IMR-90 (cell line): Measurements from ENCODE around the gene MS4A6E. TPM values are rescaled to one million over a fixed set of nuclear protein-coding genes. Genes with fewer than 3 reads are reported as not detected.

Source experiments
- ATAC-seq: fragments of 200-7000 bp; cut with Tn5 transposase; 2 replicates; pipeline ENCODE4 v1.9.1; 2020; ENCODE audit warnings: low read depth, mild to moderate bottlenecking, moderate library complexity
- BruUV-seq: library from RNA; stranded (reverse); fragments of 400-500 nt; replicated peaks from 2 replicates; lab custom pipeline; 2021; lab: Mats Ljungman, UMichigan
- CTCF ChIA-PET: fragments of 300-600 bp; formaldehyde crosslinking; extraction: SDS; loops from one replicate; lab custom pipeline; 2021; ENCODE audit warnings: antibody characterized with exemption; lab: Yijun Ruan, JAX
- POLR2A ChIA-PET: fragments of 300-600 bp; sonication (Branson Sonifier 250); formaldehyde crosslinking; loops from one replicate; lab custom pipeline; 2022; ENCODE audit warnings: antibody characterized with exemption; ENCODE audit not compliant: unreplicated experiment; lab: Charles Lee
- DNase-seq: peaks from one replicate; pipeline ENCODE4 v3.0.0; 2013
- H2AFZ ChIP-seq: replicated peaks from 2 replicates; pipeline ENCODE3; 2013; ENCODE audit warnings: low read length, mild to moderate bottlenecking; ENCODE audit not compliant: poor library complexity
- H2AK5ac ChIP-seq: 2 replicates; pipeline ENCODE4 v1.6.1; 2013; ENCODE audit warnings: low read depth, low read length, inconsistent platforms
- H2AK9ac ChIP-seq: replicated peaks from 2 replicates; pipeline ENCODE3; 2013; ENCODE audit warnings: mild to moderate bottlenecking, low read depth, low read length, moderate library complexity; ENCODE audit not compliant: poor library complexity
- H2BK120ac ChIP-seq: 2 replicates; pipeline ENCODE4 v1.6.1; 2013; ENCODE audit warnings: low read depth, low read length, inconsistent platforms
- H2BK15ac ChIP-seq: 3 replicates; pipeline ENCODE4 v1.6.1; 2013; ENCODE audit warnings: low read depth, low read length, inconsistent platforms
- H2BK20ac ChIP-seq: 2 replicates; pipeline ENCODE4 v1.6.1; 2013; ENCODE audit warnings: low read depth, mild to moderate bottlenecking, inconsistent platforms, low read length, moderate library complexity
- H2BK5ac ChIP-seq: 2 replicates; pipeline ENCODE4 v1.6.1; 2013; ENCODE audit warnings: mild to moderate bottlenecking, low read depth, low read length, inconsistent platforms; ENCODE audit not compliant: poor library complexity, severe bottlenecking
- H3K14ac ChIP-seq: replicated peaks from 2 replicates; pipeline ENCODE4 v1.6.1; 2013; ENCODE audit warnings: low read depth, low read length, inconsistent platforms
- H3K18ac ChIP-seq: 2 replicates; pipeline ENCODE4 v1.6.1; 2013; ENCODE audit warnings: low read depth, low read length, control low read depth
- H3K23ac ChIP-seq: 2 replicates; pipeline ENCODE4 v1.6.1; 2013; ENCODE audit warnings: low read depth, low read length, inconsistent platforms
- H3K27ac ChIP-seq: 2 replicates; pipeline ENCODE4 v1.5.1; 2013; ENCODE audit warnings: mild to moderate bottlenecking, control low read depth, low read length; ENCODE audit not compliant: insufficient read depth
- H3K27me3 ChIP-seq: 2 replicates; pipeline ENCODE4 v1.6.1; 2013; ENCODE audit warnings: low read length; ENCODE audit not compliant: control insufficient read depth, insufficient read depth
- H3K36me3 ChIP-seq: 2 replicates; pipeline ENCODE4 v1.6.1; 2013; ENCODE audit warnings: low read length, mixed read lengths; ENCODE audit not compliant: control insufficient read depth, insufficient read depth
- H3K4ac ChIP-seq: 2 replicates; pipeline ENCODE4 v1.6.1; 2013; ENCODE audit warnings: low read depth, low read length, inconsistent platforms
- H3K4me1 ChIP-seq: 2 replicates; pipeline ENCODE4 v1.6.1; 2013; ENCODE audit warnings: low read length, mixed read lengths; ENCODE audit not compliant: control insufficient read depth, insufficient read depth
- H3K4me2 ChIP-seq: 2 replicates; pipeline ENCODE4 v1.6.1; 2013; ENCODE audit warnings: low read depth, mild to moderate bottlenecking, control low read depth, low read length, moderate library complexity
- H3K4me3 ChIP-seq: 2 replicates; pipeline ENCODE4 v1.5.1; 2013; ENCODE audit warnings: low read depth, mild to moderate bottlenecking, control low read depth, low read length, moderate library complexity; ENCODE audit not compliant: insufficient read depth
- H3K56ac ChIP-seq: 2 replicates; pipeline ENCODE4 v1.6.1; 2013; ENCODE audit warnings: low read length, inconsistent platforms; ENCODE audit not compliant: insufficient read depth; ENCODE audit errors: extremely low read depth
- H3K79me1 ChIP-seq, 2 experiments: 2 replicates each; pipeline ENCODE4 v1.6.1; 2013; ENCODE audit warnings: low read length in 2 of 2, inconsistent platforms in 1 of 2, low read depth in 1 of 2
- H3K9ac ChIP-seq: 2 replicates; pipeline ENCODE4 v1.6.1; 2013; ENCODE audit warnings: low read depth, low read length, control low read depth
- H3K9me1 ChIP-seq: 2 replicates; pipeline ENCODE4 v1.6.1; 2013; ENCODE audit warnings: low read length, inconsistent platforms; ENCODE audit not compliant: insufficient read depth
- H3K9me3 ChIP-seq: 2 replicates; pipeline ENCODE4 v1.6.1; 2013; ENCODE audit warnings: low read length; ENCODE audit not compliant: control insufficient read depth, insufficient read depth
- H4K20me1 ChIP-seq: 2 replicates; pipeline ENCODE4 v1.6.1; 2013; ENCODE audit warnings: low read length, inconsistent platforms; ENCODE audit not compliant: insufficient read depth
- H4K5ac ChIP-seq: 2 replicates; pipeline ENCODE4 v1.6.1; 2013; ENCODE audit warnings: mild to moderate bottlenecking, low read depth, low read length, control low read depth
- H4K8ac ChIP-seq, 2 experiments: 2 replicates each; pipeline ENCODE4 v1.6.1; 2013; ENCODE audit warnings: low read depth in 2 of 2, low read length in 2 of 2, control low read depth in 1 of 2, inconsistent platforms in 1 of 2
- H4K91ac ChIP-seq: 2 replicates; pipeline ENCODE4 v1.6.1; 2013; ENCODE audit warnings: low read depth, low read length, inconsistent platforms; ENCODE audit not compliant: insufficient read depth
- BHLHE40 ChIP-seq: fragments of 150-350 bp; IDR thresholded peaks from 2 replicates; pipeline ENCODE4 v1.6.1; 2016; ENCODE audit warnings: mild to moderate bottlenecking, low read depth, low read length
- CEBPB ChIP-seq: IDR thresholded peaks from 2 replicates; pipeline ENCODE4 v1.6.1; 2012; ENCODE audit warnings: low read depth, low read length, improper control_type of control experiment
- CHD1 ChIP-seq: IDR thresholded peaks from 2 replicates; pipeline ENCODE4 v1.6.1; 2012; ENCODE audit warnings: low read depth, low read length, improper control_type of control experiment
- FOS ChIP-seq: fragments of 150-350 bp; IDR thresholded peaks from 2 replicates; pipeline ENCODE4 v1.6.1; 2016; ENCODE audit warnings: low read depth, low read length
- MAFK ChIP-seq: IDR thresholded peaks from 2 replicates; pipeline ENCODE4 v1.6.1; 2012; ENCODE audit warnings: low read depth, low read length, improper control_type of control experiment
- MAZ ChIP-seq: IDR thresholded peaks from 2 replicates; pipeline ENCODE4 v1.6.1; 2012; ENCODE audit warnings: low read depth, mild to moderate bottlenecking, low read length, improper control_type of control experiment, moderate library complexity, borderline replicate concordance
- MXI1 ChIP-seq: IDR thresholded peaks from 2 replicates; pipeline ENCODE4 v1.6.1; 2012; ENCODE audit warnings: low read depth, mild to moderate bottlenecking, low read length, moderate library complexity, borderline replicate concordance
- NFE2L2 ChIP-seq: fragments of 150-350 bp; IDR thresholded peaks from 2 replicates; pipeline ENCODE4 v1.6.1; 2016; ENCODE audit warnings: low read depth, mild to moderate bottlenecking, low read length
- POLR2A ChIP-seq: IDR thresholded peaks from 2 replicates; pipeline ENCODE4 v1.6.1; 2012; ENCODE audit warnings: mild to moderate bottlenecking, low read depth, low read length
- RCOR1 ChIP-seq: IDR thresholded peaks from 2 replicates; pipeline ENCODE4 v1.6.1; 2012; ENCODE audit warnings: mild to moderate bottlenecking, low read length, improper control_type of control experiment; ENCODE audit not compliant: insufficient replicate concordance
- RFX5 ChIP-seq: IDR thresholded peaks from 2 replicates; pipeline ENCODE4 v1.8.0; 2012; ENCODE audit warnings: low read depth, mild to moderate bottlenecking, low read length, moderate library complexity
- SMC3 ChIP-seq: fragments of 150-350 bp; IDR thresholded peaks from 2 replicates; pipeline ENCODE4 v1.6.1; 2016; ENCODE audit warnings: low read depth, mild to moderate bottlenecking, antibody characterized with exemption, low read length, moderate library complexity
- WGBS, 2 experiments: methylation state at CpG; one replicate each; pipeline versions ENCODE4 v1.1.5 to v1.1.7; 2013; ENCODE audit warnings: missing lambda C conversion rate in 2 of 2; ENCODE audit not compliant: insufficient read length in 1 of 2; ENCODE audit errors: extremely low coverage in 2 of 2; 5-methylcytosine and 5-hydroxymethylcytosine counted together
- dilution Hi-C: fragments of 300-500 bp; cut with HindIII; formaldehyde crosslinking; loops from one replicate; pipeline ENCODE4 v1.14.3; 2018; ENCODE audit warnings: low sequenced_read_pairs; ENCODE audit not compliant: unreplicated experiment
- in situ Hi-C: fragments of 300-500 bp; cut with MboI; formaldehyde crosslinking; loops from 3 replicates; pipeline ENCODE4 v1.14.3; 2019; ENCODE audit warnings: low sequenced_read_pairs, inconsistent platforms, mixed read lengths
- intact Hi-C: fragments of 100-400 bp; cut with micrococcal nuclease; formaldehyde crosslinking; loops from 2 replicates; pipeline ENCODE4 v1.10.0; 2022
- polyA plus RNA-seq, 3 experiments: library from polyadenylated mRNA; depleted of rRNA; stranded (reverse); fragments of >200 nt; gene quantifications; 2 replicates each; pipeline ENCODE4 v1.2.3, GENCODE V29; 2012; ENCODE audit warnings: low replicate concordance in 1 of 3
- total RNA-seq: library from RNA; depleted of rRNA; stranded (reverse); fragments of >200 nt; gene quantifications from 2 replicates; pipeline ENCODE4 v1.2.3, GENCODE V29; 2012
- TF ChIP-seq, protein P1 (sequence below): fragments of 150-350 bp; IDR thresholded peaks from 2 replicates; pipeline ENCODE4 v1.6.1; 2017; ENCODE audit warnings: mild to moderate bottlenecking, antibody characterized with exemption, low read length, low read depth
- TF ChIP-seq, protein P2 (sequence below): fragments of 150-350 bp; IDR thresholded peaks from 2 replicates; pipeline ENCODE4 v1.6.1; 2016; ENCODE audit warnings: low read depth, mild to moderate bottlenecking, low read length, moderate library complexity, borderline replicate concordance
- TF ChIP-seq, protein P3 (sequence below): conservative IDR thresholded peaks from 2 replicates; pipeline ENCODE4 v1.5.1; 2012; ENCODE audit warnings: mild to moderate bottlenecking, low read depth, low read length, improper control_type of control experiment

MS4A6E gene
- total and polyA plus RNA-seq, 2 of the 4 experiments (the other 2 are of a cell fraction) = not detected

DNA sequence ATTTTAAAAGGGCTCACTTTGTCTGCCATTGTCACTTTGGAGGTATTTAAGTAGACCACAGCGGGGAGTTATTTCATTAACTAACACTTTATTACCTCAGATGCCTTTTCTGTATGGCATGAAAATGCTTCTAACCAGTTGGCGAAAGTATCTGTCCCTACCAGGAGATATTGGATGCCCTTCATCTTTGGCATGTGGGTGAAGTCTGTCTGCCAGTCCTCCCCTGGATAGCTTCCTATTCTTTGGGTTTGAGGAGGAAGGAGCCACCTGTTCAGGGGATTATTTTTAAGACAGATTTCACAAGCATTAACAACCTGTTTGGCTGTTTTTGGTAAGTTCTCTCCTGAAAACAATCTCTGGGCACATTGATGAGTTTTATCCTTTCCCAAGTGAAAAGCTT is 17.1 kb downstream of the MS4A6E start:
- Histone ChIP-seq H3K79me1 (no peaks in the 10 kb centered on the region), H3K4me1 (no peaks in the 10 kb centered on the region), H2AK9ac (no peak overlapping the region), H3K9ac (no peak overlapping the region), H3K4me2 (no peak overlapping the region), H3K36me3 (no peaks in the 10 kb centered on the region), H3K27ac (no peak overlapping the region), H3K23ac (no peak overlapping the region), H3K9me1 (no peaks in the 10 kb centered on the region), H3K27me3 (no peaks in the 10 kb centered on the region), H3K4me3 (no peak overlapping the region), H3K14ac (no peak overlapping the region), H2AFZ (no peak overlapping the region), H2BK5ac (no peak overlapping the region), H2BK120ac (no peak overlapping the region), H4K91ac (no peak overlapping the region), H2BK15ac (no peak overlapping the region), H4K20me1 (no peaks in the 10 kb centered on the region), H2BK20ac (no peak overlapping the region), H3K56ac (no peak overlapping the region), H3K9me3 (peaks cover 4% of the 10 kb centered on the region; the same call in 1 of the 2 replicates), H3K4ac (no peak overlapping the region), H4K8ac (no peak overlapping the region), H2AK5ac (no peak overlapping the region), H3K18ac (no peak overlapping the region), H4K5ac (no peak overlapping the region)
- ATAC-seq (no peak), DNase-seq (no peak)
- dilution Hi-C loops (no loop called here), in situ Hi-C loops (no loop called here), intact Hi-C loops (no loop called here)
- BruUV-seq = no TSS peak
- ChIA-PET POLR2A (no interaction called here), CTCF (no interaction called here)
- no peak for TF ChIP-seq RCOR1
- TF ChIP-seq SMC3 = no peak
- TF ChIP-seq, protein P1, sequence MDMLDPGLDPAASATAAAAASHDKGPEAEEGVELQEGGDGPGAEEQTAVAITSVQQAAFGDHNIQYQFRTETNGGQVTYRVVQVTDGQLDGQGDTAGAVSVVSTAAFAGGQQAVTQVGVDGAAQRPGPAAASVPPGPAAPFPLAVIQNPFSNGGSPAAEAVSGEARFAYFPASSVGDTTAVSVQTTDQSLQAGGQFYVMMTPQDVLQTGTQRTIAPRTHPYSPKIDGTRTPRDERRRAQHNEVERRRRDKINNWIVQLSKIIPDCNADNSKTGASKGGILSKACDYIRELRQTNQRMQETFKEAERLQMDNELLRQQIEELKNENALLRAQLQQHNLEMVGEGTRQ = no peak
- no peak for TF ChIP-seq NFE2L2
- no peak for TF ChIP-seq MXI1
- no peak for TF ChIP-seq CEBPB
- TF ChIP-seq, protein P2, sequence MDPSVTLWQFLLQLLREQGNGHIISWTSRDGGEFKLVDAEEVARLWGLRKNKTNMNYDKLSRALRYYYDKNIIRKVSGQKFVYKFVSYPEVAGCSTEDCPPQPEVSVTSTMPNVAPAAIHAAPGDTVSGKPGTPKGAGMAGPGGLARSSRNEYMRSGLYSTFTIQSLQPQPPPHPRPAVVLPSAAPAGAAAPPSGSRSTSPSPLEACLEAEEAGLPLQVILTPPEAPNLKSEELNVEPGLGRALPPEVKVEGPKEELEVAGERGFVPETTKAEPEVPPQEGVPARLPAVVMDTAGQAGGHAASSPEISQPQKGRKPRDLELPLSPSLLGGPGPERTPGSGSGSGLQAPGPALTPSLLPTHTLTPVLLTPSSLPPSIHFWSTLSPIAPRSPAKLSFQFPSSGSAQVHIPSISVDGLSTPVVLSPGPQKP = no peak
- TF ChIP-seq POLR2A = no peak
- TF ChIP-seq MAZ = no peak
- TF ChIP-seq, protein P3, sequence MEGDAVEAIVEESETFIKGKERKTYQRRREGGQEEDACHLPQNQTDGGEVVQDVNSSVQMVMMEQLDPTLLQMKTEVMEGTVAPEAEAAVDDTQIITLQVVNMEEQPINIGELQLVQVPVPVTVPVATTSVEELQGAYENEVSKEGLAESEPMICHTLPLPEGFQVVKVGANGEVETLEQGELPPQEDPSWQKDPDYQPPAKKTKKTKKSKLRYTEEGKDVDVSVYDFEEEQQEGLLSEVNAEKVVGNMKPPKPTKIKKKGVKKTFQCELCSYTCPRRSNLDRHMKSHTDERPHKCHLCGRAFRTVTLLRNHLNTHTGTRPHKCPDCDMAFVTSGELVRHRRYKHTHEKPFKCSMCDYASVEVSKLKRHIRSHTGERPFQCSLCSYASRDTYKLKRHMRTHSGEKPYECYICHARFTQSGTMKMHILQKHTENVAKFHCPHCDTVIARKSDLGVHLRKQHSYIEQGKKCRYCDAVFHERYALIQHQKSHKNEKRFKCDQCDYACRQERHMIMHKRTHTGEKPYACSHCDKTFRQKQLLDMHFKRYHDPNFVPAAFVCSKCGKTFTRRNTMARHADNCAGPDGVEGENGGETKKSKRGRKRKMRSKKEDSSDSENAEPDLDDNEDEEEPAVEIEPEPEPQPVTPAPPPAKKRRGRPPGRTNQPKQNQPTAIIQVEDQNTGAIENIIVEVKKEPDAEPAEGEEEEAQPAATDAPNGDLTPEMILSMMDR = no peak
- no peak for TF ChIP-seq FOS
- TF ChIP-seq CHD1 = no peak
- TF ChIP-seq BHLHE40 = no peak
- TF ChIP-seq MAFK = no peak
- no peak for TF ChIP-seq RFX5
- no CpG with 5 or more reads among the region's 2 CpGs for WGBS, 2 experiments
